ENCODE measurements around the gene VSTM2L. TPM values are rescaled to one million over a fixed set of nuclear protein-coding genes. Genes with fewer than 3 reads are reported as not detected.

Gene VSTM2L
- total and polyA plus RNA-seq, 2 of the 4 experiments (the other 2 are of a cell fraction) = 0.18 to 0.19 TPM

- H3K56ac ChIP-seq (ENCODE audit: extremely low read depth, insufficient read depth, low read length) = no peak overlapping the region
- H4K20me1 ChIP-seq (ENCODE audit: insufficient read depth, low read length) = no peaks in the 10 kb centered on the region
- H3K9ac ChIP-seq (ENCODE audit: low read depth, low read length) = no peak overlapping the region
- H3K23ac ChIP-seq (ENCODE audit: low read depth, low read length) = no peak overlapping the region
- no peak overlapping the region for H3K4me3 ChIP-seq (ENCODE audit: insufficient read depth, low read depth, low read length)
- H3K4me2 ChIP-seq (ENCODE audit: low read depth, low read length) = no peak overlapping the region
- H3K79me1 ChIP-seq (ENCODE audit: low read depth in 1 of 2, low read length in 2 of 2) = no peaks in the 10 kb centered on the region
- no peaks in the 10 kb centered on the region for H3K4me1 ChIP-seq (ENCODE audit: control insufficient read depth, insufficient read depth, low read length)
- H4K8ac ChIP-seq (ENCODE audit: low read depth in 2 of 2, low read length in 2 of 2) = no peak overlapping the region
- no peak overlapping the region for H2BK20ac ChIP-seq (ENCODE audit: low read depth, low read length)
- H3K14ac ChIP-seq (replicated peaks; ENCODE audit: low read depth, low read length) = no peak overlapping the region
- CTCF ChIA-PET = no interaction called here
- no peak overlapping the region for H2BK120ac ChIP-seq (ENCODE audit: low read depth, low read length)
- intact Hi-C loops (cut with micrococcal nuclease) (no loop called here), dilution Hi-C loops (cut with HindIII; ENCODE audit: low sequenced_read_pairs, unreplicated experiment) (no loop called here), in situ Hi-C loops (cut with MboI; ENCODE audit: low sequenced_read_pairs) (no loop called here)
- TF ChIP-seq CEBPB (IDR thresholded peaks at IDR 0.05; ENCODE audit: low read depth, low read length) (no peak), USF2 (IDR thresholded peaks at IDR 0.05; ENCODE audit: low read depth, low read length) (no peak), ELK1 (IDR thresholded peaks at IDR 0.05; ENCODE audit: borderline replicate concordance, low read depth, low read length) (no peak), FOS (IDR thresholded peaks at IDR 0.05; ENCODE audit: low read depth, low read length) (no peak), MAFK (IDR thresholded peaks at IDR 0.05; ENCODE audit: low read depth, low read length) (no peak), RFX5 (IDR thresholded peaks at IDR 0.05; ENCODE audit: low read depth, low read length) (no peak)
- BruUV-seq (replicated peaks) = no TSS peak
- DNase-seq = no peak
- H3K18ac ChIP-seq (ENCODE audit: low read depth, low read length) = no peak overlapping the region
- H3K27ac ChIP-seq (ENCODE audit: insufficient read depth, low read length) = no peak overlapping the region
- no peak overlapping the region for H4K5ac ChIP-seq (ENCODE audit: low read depth, low read length)
- no peak overlapping the region for H2BK5ac ChIP-seq (ENCODE audit: low read depth, low read length, poor library complexity, severe bottlenecking)
- H2AK5ac ChIP-seq (ENCODE audit: low read depth, low read length) = no peak overlapping the region
- H2AFZ ChIP-seq (replicated peaks; ENCODE audit: low read length, poor library complexity) = no peak overlapping the region
- H3K4ac ChIP-seq (ENCODE audit: low read depth, low read length) = no peak overlapping the region
- no peaks in the 10 kb centered on the region for H3K9me3 ChIP-seq (ENCODE audit: control insufficient read depth, insufficient read depth, low read length)
- ATAC-seq (ENCODE audit: low read depth) = no peak
- H3K36me3 ChIP-seq (ENCODE audit: control insufficient read depth, insufficient read depth, low read length) = no peaks in the 10 kb centered on the region
- H4K91ac ChIP-seq (ENCODE audit: insufficient read depth, low read depth, low read length) = no peak overlapping the region
- POLR2A ChIA-PET (ENCODE audit: unreplicated experiment) = no interaction called here
- H3K27me3 ChIP-seq (ENCODE audit: control insufficient read depth, insufficient read depth, low read length) = peaks cover 32% of the 10 kb centered on the region; the same call in 1 of the 2 replicates
- H3K9me1 ChIP-seq (ENCODE audit: insufficient read depth, low read length) = 0 out of 2 replicates have a peak, but pooled peaks cover 3% of the 10 kb centered on the region
- no peak overlapping the region for H2BK15ac ChIP-seq (ENCODE audit: low read depth, low read length)
- H2AK9ac ChIP-seq (replicated peaks; ENCODE audit: low read depth, low read length, poor library complexity) = no peak overlapping the region
- WGBS, 2 experiments (ENCODE audit: extremely low coverage in 2 of 2, insufficient read length in 1 of 2) = 60% methylated on average over 5 of the region's 13 CpGs; no CpG with 5 or more reads in 1 of the 2 experiments
Measured at GRCh38 chr20:37890643-37891042, 12.3 kb upstream of the VSTM2L start.
